ENCODE measurements around the gene EMILIN3. TPM values are rescaled to one million over a fixed set of nuclear protein-coding genes. Genes with fewer than 3 reads are reported as not detected.
"Not testable (repeated sequence)": the region's sequence is repeated elsewhere in the genome, so short reads cannot be mapped to it uniquely, and the experiment has no call there.

Gene EMILIN3
- total RNA-seq, 5 donors from 2014 or later (not counting 1 experiment from before 2014, with no cell fraction given) = not detected

DNA sequence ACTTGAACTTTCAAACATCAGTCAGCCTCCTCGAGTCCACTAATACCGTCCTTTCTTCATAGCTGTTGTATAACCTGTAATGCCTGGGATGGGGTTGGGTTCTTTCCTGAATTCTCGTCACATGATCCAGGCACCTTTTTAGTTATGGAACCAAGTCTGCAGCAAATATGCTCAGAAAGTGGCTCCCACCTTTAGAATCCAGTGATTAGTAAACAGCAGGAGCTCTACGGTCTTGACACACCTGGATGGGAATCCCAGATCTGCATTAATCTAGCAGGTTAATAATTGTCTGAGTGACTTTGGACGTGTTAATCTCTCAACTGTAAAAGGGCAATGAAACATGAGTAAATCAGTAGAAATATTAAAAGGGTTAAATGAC, 48.4 kb downstream of the EMILIN3 start:
- WGBS (ENCODE audit: insufficient coverage) = 83% methylated on average over 1 of the region's 5 CpGs
- no peaks in the 10 kb centered on the region for H3K36me3 Mint-ChIP-seq
- peaks cover 7 to 13% of the 10 kb centered on the region in 2 experiments for H3K4me1 ChIP-seq (ENCODE audit: control insufficient read depth in 1 of 2, extremely low read depth in 1 of 2, insufficient read depth in 2 of 2, low read length in 2 of 2)
- no peaks in the 10 kb centered on the region for H3K27me3 ChIP-seq (replicated peaks in 1 of 2; ENCODE audit: control insufficient read depth in 2 of 2, extremely low read depth in 1 of 2, insufficient read depth in 2 of 2, low read length in 1 of 2)
- no peaks in the 10 kb centered on the region for H3K9me3 Mint-ChIP-seq
- ATAC-seq (replicated peaks in 1 of 4) = no peak
- peak overlapping the region; percentile 59 for H3K27ac ChIP-seq (ENCODE audit: low read length)
- H3K27me3 Mint-ChIP-seq = no peaks in the 10 kb centered on the region
- no peak overlapping the region for H3K4me3 ChIP-seq (ENCODE audit: control insufficient read depth in 1 of 2, extremely low read depth in 1 of 2, low read length in 1 of 2)
- H3K4me1 Mint-ChIP-seq = peaks cover 16 to 25% (median 21%) of the 10 kb centered on the region in 3 donors
- H3K9me3 ChIP-seq = no peaks in the 10 kb centered on the region
- peak overlapping the region; percentile 5 to 35 for H3K27ac Mint-ChIP-seq
- H3K36me3 ChIP-seq (ENCODE audit: control insufficient read depth in 2 of 2, extremely low read depth in 1 of 2, insufficient read depth in 1 of 2, low read length in 1 of 2) = no peaks in the 10 kb centered on the region
- POLR2A ChIA-PET = interaction anchor here (0.7 kb wide), 2 partner anchors 59 to 88 kb away, joined by 3 to 4 read pairs; no protein-coding TSS in a partner anchor
- CTCF ChIA-PET = interaction anchor here (0.6 to 1.0 kb wide), 2 partner anchors 21 kb away, joined by 3 read pairs; no protein-coding TSS in a partner anchor
- H3K4me3 Mint-ChIP-seq = peak overlapping the region; percentile 65 to 68 (median 68)
- DNase-seq = no peak

GRCh38 chr20:41317546-41318270, 48.9 kb downstream of the EMILIN3 start, which contains the start of gene ZHX3:
ZHX3 (minus strand) TSS chr20:41317731; CDS start chr20:41204916, 112,815 bp downstream.
- no peaks in the 10 kb centered on the region for H3K36me3 Mint-ChIP-seq
- no peaks in the 10 kb centered on the region for H3K36me3 ChIP-seq (ENCODE audit: control insufficient read depth in 2 of 2, extremely low read depth in 1 of 2, insufficient read depth in 1 of 2, low read length in 1 of 2)
- POLR2A ChIA-PET = interaction anchor here in 1 of 2 donors (0.7 kb wide), 2 partner anchors 88 to 327 kb away, joined by 4 read pairs; no protein-coding TSS in a partner anchor
- CTCF ChIA-PET = no interaction called here
- ATAC-seq (replicated peaks in 1 of 4) = peak; percentile 95 to 97 (median 96)
- no peaks in the 10 kb centered on the region for H3K9me3 ChIP-seq
- H3K9me3 Mint-ChIP-seq = no peaks in the 10 kb centered on the region
- peak within 1 kb of the TSS; percentile 38 to 81 for H3K4me3 ChIP-seq (ENCODE audit: control insufficient read depth in 1 of 2, extremely low read depth in 1 of 2, low read length in 1 of 2)
- H3K4me3 Mint-ChIP-seq = peak within 1 kb of the TSS; percentile 77 to 86 (median 85)
- H3K4me1 ChIP-seq (ENCODE audit: control insufficient read depth in 1 of 2, extremely low read depth in 1 of 2, insufficient read depth in 2 of 2, low read length in 2 of 2) = peaks cover 7 to 13% of the 10 kb centered on the region in 2 experiments
- H3K27ac Mint-ChIP-seq = peak within 1 kb of the TSS; percentile 55 to 80
- peaks cover 16 to 25% (median 21%) of the 10 kb centered on the region in 3 donors for H3K4me1 Mint-ChIP-seq
- no peaks in the 10 kb centered on the region for H3K27me3 Mint-ChIP-seq
- under 1% methylated on average over 40 of the region's 64 CpGs for WGBS (ENCODE audit: insufficient coverage)
- H3K27ac ChIP-seq (ENCODE audit: low read length) = peak within 1 kb of the TSS; percentile 59
- peak; percentile 83 to 98 (median 92) for DNase-seq
- no peaks in the 10 kb centered on the region for H3K27me3 ChIP-seq (replicated peaks in 1 of 2; ENCODE audit: control insufficient read depth in 2 of 2, extremely low read depth in 1 of 2, insufficient read depth in 2 of 2, low read length in 1 of 2)

DNA sequence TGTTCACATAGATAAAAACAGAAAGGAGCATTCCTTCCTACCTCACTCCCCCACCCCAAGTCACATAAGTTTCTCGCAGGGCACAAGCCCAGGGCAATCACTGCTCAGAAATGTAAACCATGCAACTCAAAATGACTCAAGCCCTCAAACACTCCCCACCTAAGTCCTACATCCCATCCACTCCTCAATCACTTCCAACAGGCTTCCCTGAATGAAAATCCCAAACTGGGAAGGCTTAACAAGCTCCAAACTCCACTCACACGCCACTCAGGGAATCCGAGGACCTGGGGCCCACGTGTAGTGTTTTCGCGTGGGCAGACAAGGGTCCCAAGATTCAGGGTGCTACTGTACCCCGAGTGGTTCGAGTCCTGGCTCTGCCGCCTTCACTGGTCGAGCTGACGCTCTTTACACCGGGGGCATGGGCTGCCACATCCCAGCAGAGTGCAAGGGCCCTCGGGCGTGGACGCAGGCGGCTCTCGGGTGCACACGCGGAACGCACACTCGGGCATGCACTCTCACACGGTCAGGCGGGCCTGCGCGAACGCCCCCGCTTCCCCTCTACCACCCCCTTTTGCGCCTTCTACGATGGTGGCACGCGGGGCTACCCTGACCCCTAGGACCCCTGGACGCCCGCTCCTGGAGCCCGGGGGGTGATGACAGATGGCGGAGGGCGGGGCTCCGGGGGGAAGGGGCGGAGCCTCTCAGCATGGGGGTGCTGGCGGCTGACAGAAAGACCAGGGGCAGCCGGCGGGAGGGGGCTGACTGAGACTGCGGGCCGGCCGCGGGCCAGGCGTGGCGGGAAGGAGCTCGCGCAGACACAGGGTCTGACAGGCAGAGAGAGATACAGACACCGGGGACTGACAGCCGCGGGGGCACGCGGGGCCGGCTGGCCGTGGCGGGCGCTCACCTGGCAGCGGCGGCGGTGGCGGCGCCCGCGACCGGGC, 49.7 kb downstream of the EMILIN3 start:
- ChIA-PET CTCF (no interaction called here), POLR2A (interaction anchor here in 1 of 2 donors (0.7 kb wide), 1 partner anchor 326 kb away, joined by 4 read pairs; no protein-coding TSS in a partner anchor)
- Mint-ChIP-seq H3K36me3 (no peaks in the 10 kb centered on the region), H3K27ac (peak overlapping the region; percentile 55 to 80), H3K4me1 (peaks cover 16 to 25% (median 21%) of the 10 kb centered on the region in 3 donors), H3K4me3 (peak overlapping the region; percentile 77 to 86 (median 85)), H3K9me3 (no peaks in the 10 kb centered on the region), H3K27me3 (no peaks in the 10 kb centered on the region)
- Histone ChIP-seq H3K27ac (ENCODE audit: low read length) (no peak overlapping the region), H3K27me3 (replicated peaks in 1 of 2; ENCODE audit: control insufficient read depth in 2 of 2, extremely low read depth in 1 of 2, insufficient read depth in 2 of 2, low read length in 1 of 2) (no peaks in the 10 kb centered on the region), H3K36me3 (ENCODE audit: control insufficient read depth in 2 of 2, extremely low read depth in 1 of 2, insufficient read depth in 1 of 2, low read length in 1 of 2) (no peaks in the 10 kb centered on the region), H3K4me1 (ENCODE audit: control insufficient read depth in 1 of 2, extremely low read depth in 1 of 2, insufficient read depth in 2 of 2, low read length in 2 of 2) (peaks cover 7 to 13% of the 10 kb centered on the region in 2 experiments), H3K9me3 (no peaks in the 10 kb centered on the region), H3K4me3 (ENCODE audit: control insufficient read depth in 1 of 2, extremely low read depth in 1 of 2, low read length in 1 of 2) (peak overlapping the region; percentile 38 to 81)
- DNase-seq (peak in 34 of 35 experiments; percentile 26 to 78 (median 60)), ATAC-seq (replicated peaks in 1 of 4) (peak; percentile 68 to 69 (median 68))
- 4% methylated on average over 60 of the region's 66 CpGs for WGBS (ENCODE audit: insufficient coverage)

DNA sequence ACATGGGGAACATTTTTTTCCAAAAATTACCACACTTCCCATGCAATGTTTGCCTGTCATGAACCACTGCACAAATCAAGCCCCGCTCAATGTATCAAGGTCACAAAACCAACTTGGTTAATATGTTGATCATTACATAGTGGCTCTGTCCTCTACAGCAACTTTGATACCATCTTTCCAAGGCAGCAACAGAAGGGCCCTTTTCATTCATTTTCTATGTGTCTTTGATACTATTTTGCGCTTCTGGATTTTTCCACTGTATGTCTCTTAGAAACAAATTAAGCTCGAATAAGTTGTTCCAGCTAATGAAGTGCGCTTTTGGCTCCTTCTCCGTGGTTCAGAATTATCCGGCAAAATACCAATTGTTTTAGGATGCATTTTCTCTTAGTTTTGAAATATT, 50.6 kb downstream of the EMILIN3 start:
- peaks cover 7 to 13% of the 10 kb centered on the region in 2 experiments for H3K4me1 ChIP-seq (ENCODE audit: control insufficient read depth in 1 of 2, extremely low read depth in 1 of 2, insufficient read depth in 2 of 2, low read length in 2 of 2)
- ATAC-seq (replicated peaks in 1 of 4) (no peak), DNase-seq (no peak)
- H3K27ac Mint-ChIP-seq = peak overlapping the region in 1 of 2 donors; percentile 80
- no peaks in the 10 kb centered on the region for H3K36me3 Mint-ChIP-seq
- ChIA-PET POLR2A (no interaction called here), CTCF (no interaction called here)
- peak overlapping the region; percentile 77 to 86 (median 85) for H3K4me3 Mint-ChIP-seq
- no peak overlapping the region for H3K27ac ChIP-seq (ENCODE audit: low read length)
- no peaks in the 10 kb centered on the region for H3K36me3 ChIP-seq (ENCODE audit: control insufficient read depth in 2 of 2, extremely low read depth in 1 of 2, insufficient read depth in 1 of 2, low read length in 1 of 2)
- 100% methylated on average over 2 of the region's 6 CpGs for WGBS (ENCODE audit: insufficient coverage)
- no peaks in the 10 kb centered on the region for H3K27me3 Mint-ChIP-seq
- H3K27me3 ChIP-seq (replicated peaks in 1 of 2; ENCODE audit: control insufficient read depth in 2 of 2, extremely low read depth in 1 of 2, insufficient read depth in 2 of 2, low read length in 1 of 2) = no peaks in the 10 kb centered on the region
- no peaks in the 10 kb centered on the region for H3K9me3 Mint-ChIP-seq
- peaks cover 16 to 25% (median 21%) of the 10 kb centered on the region in 3 donors for H3K4me1 Mint-ChIP-seq
- H3K9me3 ChIP-seq = no peaks in the 10 kb centered on the region
- no peak overlapping the region for H3K4me3 ChIP-seq (ENCODE audit: control insufficient read depth in 1 of 2, extremely low read depth in 1 of 2, low read length in 1 of 2)

DNA sequence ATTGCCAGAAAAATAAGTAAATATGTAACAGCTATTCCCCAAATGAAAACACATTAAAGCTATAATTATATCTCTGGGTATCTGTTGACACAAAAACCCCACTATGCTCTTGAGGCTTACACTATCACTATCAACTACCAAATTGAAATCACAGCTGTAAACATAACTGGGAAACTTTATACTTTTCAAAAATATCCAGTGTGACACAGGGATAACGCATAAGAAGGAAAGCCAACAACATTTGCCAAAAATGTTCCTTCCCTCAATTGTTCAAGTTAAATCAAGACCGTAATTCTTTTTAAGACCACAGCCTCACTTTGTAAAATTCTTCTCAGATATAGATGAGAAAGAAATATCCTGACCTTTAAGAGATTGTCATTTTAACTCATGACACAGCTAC, 52.2 kb downstream of the EMILIN3 start:
- Histone ChIP-seq H3K4me3 (ENCODE audit: control insufficient read depth in 1 of 2, extremely low read depth in 1 of 2, low read length in 1 of 2) (no peak overlapping the region), H3K27me3 (replicated peaks in 1 of 2; ENCODE audit: control insufficient read depth in 2 of 2, extremely low read depth in 1 of 2, insufficient read depth in 2 of 2, low read length in 1 of 2) (no peaks in the 10 kb centered on the region), H3K27ac (ENCODE audit: low read length) (no peak overlapping the region), H3K9me3 (no peaks in the 10 kb centered on the region), H3K36me3 (ENCODE audit: control insufficient read depth in 2 of 2, extremely low read depth in 1 of 2, insufficient read depth in 1 of 2, low read length in 1 of 2) (no peaks in the 10 kb centered on the region), H3K4me1 (ENCODE audit: control insufficient read depth in 1 of 2, extremely low read depth in 1 of 2, insufficient read depth in 2 of 2, low read length in 2 of 2) (peaks cover 7 to 13% of the 10 kb centered on the region in 2 experiments)
- no CpG with 5 or more reads among the region's 2 CpGs for WGBS (ENCODE audit: insufficient coverage)
- H3K36me3 Mint-ChIP-seq = no peaks in the 10 kb centered on the region
- ATAC-seq (replicated peaks in 1 of 4) (no peak), DNase-seq (no peak)
- no peaks in the 10 kb centered on the region for H3K27me3 Mint-ChIP-seq
- POLR2A ChIA-PET = interaction anchor here in 1 of 2 donors (0.7 kb wide), 1 partner anchor 307 kb away, joined by 3 read pairs; no protein-coding TSS in a partner anchor
- no peak overlapping the region for H3K27ac Mint-ChIP-seq
- H3K4me1 Mint-ChIP-seq = peaks cover 16 to 25% (median 21%) of the 10 kb centered on the region in 3 donors
- CTCF ChIA-PET = no interaction called here
- H3K4me3 Mint-ChIP-seq = peak overlapping the region in 1 of 3 donors; percentile 4
- no peaks in the 10 kb centered on the region for H3K9me3 Mint-ChIP-seq

DNA sequence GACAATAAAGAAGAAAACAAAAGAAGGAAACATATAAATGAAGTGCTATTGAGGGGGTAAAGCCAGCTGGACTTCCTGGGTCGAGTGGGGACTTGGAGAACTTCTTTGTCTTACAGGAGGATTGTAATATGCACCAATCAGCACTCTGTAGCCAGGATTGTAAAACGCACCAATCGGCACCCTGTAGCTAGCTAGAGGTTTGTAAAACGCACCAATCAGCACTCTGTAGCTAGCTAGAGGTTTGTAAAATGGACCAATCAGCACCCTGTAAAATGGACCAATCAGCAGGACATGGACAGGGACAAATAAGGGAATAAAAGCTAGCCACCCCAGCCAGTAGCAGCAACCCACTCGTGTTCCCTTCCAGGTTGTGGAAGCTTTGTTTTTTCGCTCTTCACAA, 54.6 kb downstream of the EMILIN3 start:
- H3K27ac ChIP-seq (ENCODE audit: low read length); H3K4me1 ChIP-seq (ENCODE audit: control insufficient read depth in 1 of 2, extremely low read depth in 1 of 2, insufficient read depth in 2 of 2, low read length in 2 of 2); DNase-seq; ATAC-seq (replicated peaks in 1 of 4); H3K9me3 Mint-ChIP-seq; H3K36me3 ChIP-seq (ENCODE audit: control insufficient read depth in 2 of 2, extremely low read depth in 1 of 2, insufficient read depth in 1 of 2, low read length in 1 of 2); H3K4me3 ChIP-seq (ENCODE audit: control insufficient read depth in 1 of 2, extremely low read depth in 1 of 2, low read length in 1 of 2); H3K36me3 Mint-ChIP-seq; H3K9me3 ChIP-seq; H3K27me3 Mint-ChIP-seq; POLR2A ChIA-PET; H3K27ac Mint-ChIP-seq; H3K27me3 ChIP-seq (replicated peaks in 1 of 2; ENCODE audit: control insufficient read depth in 2 of 2, extremely low read depth in 1 of 2, insufficient read depth in 2 of 2, low read length in 1 of 2); H3K4me3 Mint-ChIP-seq: not testable (repeated sequence)
- 86% methylated on average over 5 of the region's 6 CpGs for WGBS (ENCODE audit: insufficient coverage)
- peaks cover 11 to 15% (median 11%) of the 10 kb centered on the region in 3 donors for H3K4me1 Mint-ChIP-seq
- CTCF ChIA-PET = interaction anchor here in 1 of 2 donors (0.6 to 1.0 kb wide), 3 partner anchors 11 to 340 kb away, joined by 3 to 6 read pairs (median 4); no protein-coding TSS in a partner anchor

All from T-cell (primary cell).